T-helper 2 cell treated with Interferon-gamma antibody and Interleukin-4, amounts not matched to agents 5 μg/mL and 100 μg/mL, for 36 hours (primary cell): Measurements from ENCODE around the gene DTYMK.
A peak's percentile ranks its signal among the peaks of the same experiment; 100 is the strongest.
"Not testable (repeated sequence)": the region's sequence is repeated elsewhere in the genome, so short reads cannot be mapped to it uniquely, and the experiment has no call there.

Experiments
- DNase-seq: peaks from one replicate; pipeline ENCODE4 v3.0.0; 2021; ENCODE audit warnings: low spot score
- H3K27ac Mint-ChIP-seq: one replicate; pipeline ENCODE4 v1.8.0; 2021; ENCODE audit warnings: mild to moderate bottlenecking, mixed read lengths
- H3K27me3 Mint-ChIP-seq: one replicate; pipeline ENCODE4 v1.8.0; 2021; ENCODE audit warnings: low read depth, mixed read lengths
- H3K36me3 Mint-ChIP-seq: one replicate; pipeline ENCODE4 v1.8.0; 2021; ENCODE audit warnings: low read depth, mixed read lengths
- H3K4me1 Mint-ChIP-seq: one replicate; pipeline ENCODE4 v1.8.0; 2021; ENCODE audit warnings: low read depth, mixed read lengths
- H3K4me3 Mint-ChIP-seq: one replicate; pipeline ENCODE4 v1.8.0; 2022; ENCODE audit warnings: mild to moderate bottlenecking, moderate library complexity, mixed read lengths
- H3K9me3 Mint-ChIP-seq: one replicate; pipeline ENCODE4 v1.8.0; 2021; ENCODE audit warnings: mixed read lengths

The DTYMK gene, protein sequence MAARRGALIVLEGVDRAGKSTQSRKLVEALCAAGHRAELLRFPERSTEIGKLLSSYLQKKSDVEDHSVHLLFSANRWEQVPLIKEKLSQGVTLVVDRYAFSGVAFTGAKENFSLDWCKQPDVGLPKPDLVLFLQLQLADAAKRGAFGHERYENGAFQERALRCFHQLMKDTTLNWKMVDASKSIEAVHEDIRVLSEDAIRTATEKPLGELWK

DNA sequence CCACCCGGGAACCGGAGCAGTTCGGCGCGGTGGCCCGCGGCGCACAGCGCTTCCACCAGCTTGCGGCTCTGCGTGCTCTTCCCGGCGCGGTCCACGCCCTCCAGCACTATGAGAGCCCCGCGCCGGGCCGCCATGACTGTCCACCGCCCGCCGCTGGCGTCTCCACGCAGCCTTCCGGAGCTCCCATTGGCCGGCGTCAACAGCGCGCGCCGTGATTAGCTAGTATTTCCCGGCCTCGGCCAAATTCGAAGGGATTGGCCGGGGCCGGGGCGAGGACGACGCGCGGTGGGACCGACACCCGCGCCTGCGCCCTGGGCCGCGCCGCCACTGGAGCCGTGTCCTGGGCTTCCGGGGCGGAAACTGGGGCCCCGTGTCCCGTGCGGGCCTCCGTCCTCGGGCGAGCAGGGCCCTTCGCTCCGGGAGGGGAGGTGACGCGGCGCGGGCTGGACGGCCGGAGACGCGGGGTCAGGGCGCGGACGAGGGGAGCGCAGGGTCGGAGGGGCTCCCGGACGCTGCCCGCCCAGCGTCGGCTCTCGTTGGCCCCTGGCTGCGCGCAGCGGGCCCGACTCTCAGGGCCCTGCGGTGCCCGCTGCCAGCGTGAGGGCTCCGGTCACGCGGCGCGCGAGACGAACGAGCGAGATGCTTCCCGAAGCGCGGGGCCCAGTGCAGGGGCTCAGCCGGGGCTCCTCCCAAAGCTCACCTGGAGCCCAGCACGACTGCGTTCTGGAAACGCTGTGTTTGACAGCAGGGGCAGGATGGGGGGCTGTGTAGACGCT is at the start of gene DTYMK:
Gene DTYMK, minus strand, starts transcription at position 166 of the 776 bp plus-strand sequence. Its CDS starts 32 bp downstream, at position 134.
- DNase-seq, result peak; percentile 98
- Mint-ChIP-seq H3K36me3 (peaks cover 31% of the 10 kb centered on the region), H3K9me3 (no peaks in the 10 kb centered on the region), H3K27ac (peak within 1 kb of the TSS; percentile 97), H3K27me3 (no peaks in the 10 kb centered on the region), H3K4me3 (peak within 1 kb of the TSS; percentile 92), H3K4me1 (peaks cover 21% of the 10 kb centered on the region)

DNA sequence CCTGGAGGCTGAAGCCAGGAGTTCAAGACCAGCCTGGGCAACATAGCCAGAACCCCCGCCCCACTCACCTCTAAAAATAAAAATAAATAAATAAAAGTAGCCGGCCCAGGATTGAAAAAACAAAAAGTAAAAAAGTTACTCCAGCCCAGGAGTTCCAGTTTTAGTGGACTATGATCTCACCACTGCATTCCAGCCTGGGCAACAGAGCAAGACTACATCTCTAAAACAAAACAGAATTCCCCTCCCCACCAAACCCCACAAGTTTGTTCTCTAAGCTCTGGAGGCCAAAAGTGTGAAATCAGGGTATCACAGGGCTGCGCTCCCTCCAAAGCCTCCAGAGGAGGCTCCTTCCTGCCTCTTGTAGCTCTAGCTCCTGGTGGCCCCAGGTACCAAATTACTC is 49.5 kb upstream of the DTYMK start:
- Mint-ChIP-seq H3K27me3 (no peaks in the 10 kb centered on the region), H3K4me1 (peaks cover 29% of the 10 kb centered on the region), H3K27ac (peak overlapping the region; percentile 54), H3K36me3 (peaks cover 2% of the 10 kb centered on the region), H3K9me3 (no peaks in the 10 kb centered on the region), H3K4me3 (peak overlapping the region; percentile 77)
- DNase-seq, result no peak

DNA sequence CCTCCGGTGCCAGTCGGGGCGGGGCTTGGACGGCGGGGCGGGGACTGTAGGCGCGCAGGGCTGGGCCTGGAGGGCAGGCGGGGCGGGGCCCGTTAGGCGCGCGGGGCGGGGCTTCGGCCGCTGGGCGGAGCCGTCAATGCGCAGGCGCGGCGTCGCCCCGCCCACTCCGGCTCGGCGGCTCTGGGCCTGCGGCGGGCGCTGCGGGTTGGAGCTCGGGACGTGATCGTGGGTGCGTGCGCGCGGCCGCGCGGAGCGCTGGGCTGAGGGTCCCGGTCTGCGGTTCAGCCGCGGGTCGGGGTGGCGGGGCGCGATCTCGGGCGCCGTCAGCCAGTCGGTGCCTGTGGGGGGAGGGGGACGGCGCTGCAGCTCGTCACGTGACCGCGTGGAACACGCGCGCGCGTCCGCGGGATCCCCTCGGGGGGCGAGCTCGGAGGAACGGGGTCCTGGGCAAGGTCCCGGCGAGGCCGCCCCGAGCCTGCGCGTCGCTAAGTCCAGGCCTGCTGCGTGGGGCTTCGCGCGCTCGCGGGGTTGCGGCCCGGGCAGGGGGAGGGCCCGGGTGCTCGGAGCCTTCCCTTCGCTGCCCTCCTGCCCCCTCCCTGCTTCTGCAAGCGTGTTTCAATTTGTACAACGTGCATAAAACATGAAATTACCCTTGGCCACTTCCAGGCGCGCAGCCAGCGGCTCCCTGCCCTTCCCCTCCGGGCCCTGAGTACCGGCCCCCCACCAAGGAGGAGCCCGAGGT is 48.0 kb upstream of the DTYMK start, which contains the start of gene D2HGDH:
Gene D2HGDH, plus strand, starts transcription at position 164 of the 742 bp plus-strand sequence. CDS start 595 bp downstream, outside the sequence.
- H3K4me3 Mint-ChIP-seq, result peak within 1 kb of the TSS; percentile 77
- H3K36me3 Mint-ChIP-seq, result peaks cover 3% of the 10 kb centered on the region
- DNase-seq, result peak; percentile 89
- peaks cover 31% of the 10 kb centered on the region for H3K4me1 Mint-ChIP-seq
- H3K9me3 Mint-ChIP-seq, result no peaks in the 10 kb centered on the region
- H3K27ac Mint-ChIP-seq, result peak within 1 kb of the TSS; percentile 57
- H3K27me3 Mint-ChIP-seq, result no peaks in the 10 kb centered on the region

DNA sequence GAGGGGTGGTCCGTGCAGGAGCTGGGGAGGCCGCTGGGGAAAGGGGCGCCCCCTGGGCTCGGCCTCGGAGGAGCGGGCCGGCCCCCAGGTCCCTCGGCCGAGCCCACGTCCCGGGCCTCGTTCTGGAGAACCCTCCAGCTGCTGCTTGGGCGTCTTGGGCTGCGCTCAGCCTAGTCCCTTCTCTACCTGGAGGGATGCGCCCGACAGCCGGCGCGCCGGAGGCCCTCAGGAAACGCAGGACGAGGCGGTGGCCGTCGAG is 47.5 kb upstream of the DTYMK start:
- Mint-ChIP-seq H3K4me1 (peaks cover 28% of the 10 kb centered on the region), H3K36me3 (peaks cover 3% of the 10 kb centered on the region), H3K9me3 (no peaks in the 10 kb centered on the region), H3K4me3 (no peak overlapping the region), H3K27ac (peak overlapping the region; percentile 45), H3K27me3 (no peaks in the 10 kb centered on the region)
- DNase-seq, result no peak

DNA sequence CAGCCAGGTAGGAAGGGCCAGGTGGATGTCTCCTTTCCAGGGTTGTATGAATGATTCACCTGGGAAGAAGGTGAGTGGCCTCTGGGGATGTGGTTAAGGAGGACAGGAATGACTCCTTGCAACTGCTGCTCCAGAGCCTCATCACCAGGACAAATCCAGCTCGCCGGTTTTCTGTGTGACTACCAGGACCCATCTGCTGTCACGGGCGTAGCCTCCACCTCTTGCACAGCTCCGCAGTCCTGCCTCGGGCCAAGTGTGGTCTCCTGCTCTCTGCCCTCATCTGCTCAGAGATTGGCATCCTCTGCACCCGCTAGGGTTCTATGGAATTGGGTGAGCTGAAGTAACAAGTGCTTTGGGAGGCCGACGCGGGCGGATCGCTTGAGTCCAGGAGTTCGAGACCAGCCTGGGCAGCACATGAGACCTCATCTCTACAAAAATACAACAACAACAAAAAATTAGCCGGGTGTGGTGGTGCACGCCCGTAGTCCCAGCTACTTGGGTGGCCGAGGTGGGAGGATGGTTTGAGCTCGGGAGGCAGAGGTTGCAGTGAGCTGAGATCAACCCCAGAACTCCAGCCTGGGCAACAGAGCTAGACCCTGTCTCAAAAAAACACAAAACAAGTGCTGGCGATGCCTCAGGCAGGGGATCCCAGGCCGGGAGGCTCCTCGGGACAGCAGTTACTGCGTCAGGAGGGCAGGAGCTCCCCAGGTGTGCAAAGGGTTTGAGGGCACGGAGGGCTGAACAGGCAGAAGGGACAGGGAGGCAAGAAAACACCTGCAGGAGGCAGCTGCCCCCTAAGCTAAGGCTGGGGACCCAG is 47.0 kb upstream of the DTYMK start:
- no peaks in the 10 kb centered on the region for H3K9me3 Mint-ChIP-seq
- DNase-seq, result no peak
- H3K27ac Mint-ChIP-seq, result peak overlapping the region; percentile 57
- H3K4me1 Mint-ChIP-seq, result peaks cover 28% of the 10 kb centered on the region
- peak overlapping the region; percentile 36 for H3K4me3 Mint-ChIP-seq
- H3K36me3 Mint-ChIP-seq, result peaks cover 2% of the 10 kb centered on the region
- no peaks in the 10 kb centered on the region for H3K27me3 Mint-ChIP-seq

DNA sequence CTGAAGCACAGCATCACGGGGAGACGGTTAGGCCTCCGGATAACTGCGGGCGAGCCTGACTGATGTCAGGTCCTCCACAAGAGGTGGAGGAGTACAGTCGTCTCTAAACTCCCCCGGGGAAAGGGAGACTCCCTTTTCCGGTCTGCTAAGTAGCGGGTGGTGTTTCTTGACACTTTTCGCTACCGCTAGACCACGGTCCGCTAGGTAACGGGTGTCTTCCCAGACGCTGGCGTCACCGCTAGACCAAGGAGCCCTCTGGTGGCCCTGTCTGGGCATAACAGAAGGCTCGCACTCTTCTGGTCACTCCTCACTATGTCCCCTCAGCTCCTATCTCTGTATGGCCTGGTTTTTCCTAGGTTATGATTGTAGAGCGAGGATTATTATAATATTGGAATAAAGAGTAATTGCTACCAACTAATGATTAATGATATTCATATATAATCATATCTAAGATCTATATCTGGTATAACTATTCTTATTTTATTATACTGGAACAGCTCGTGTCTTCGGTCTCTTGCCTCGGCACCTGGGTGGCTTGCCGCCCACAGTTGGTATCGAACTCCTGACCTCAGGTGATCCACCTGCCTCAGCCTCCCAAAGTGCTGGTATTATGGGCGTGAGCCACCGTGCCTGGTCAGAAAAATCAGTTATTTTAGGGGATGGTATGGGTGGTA is 46.0 kb upstream of the DTYMK start:
- H3K27me3 Mint-ChIP-seq, H3K27ac Mint-ChIP-seq, H3K36me3 Mint-ChIP-seq, H3K9me3 Mint-ChIP-seq: not testable (repeated sequence)
- DNase-seq, result peak; percentile 71
- Mint-ChIP-seq H3K4me1 (peaks cover 28% of the 10 kb centered on the region), H3K4me3 (peak overlapping the region; percentile 43)

DNA sequence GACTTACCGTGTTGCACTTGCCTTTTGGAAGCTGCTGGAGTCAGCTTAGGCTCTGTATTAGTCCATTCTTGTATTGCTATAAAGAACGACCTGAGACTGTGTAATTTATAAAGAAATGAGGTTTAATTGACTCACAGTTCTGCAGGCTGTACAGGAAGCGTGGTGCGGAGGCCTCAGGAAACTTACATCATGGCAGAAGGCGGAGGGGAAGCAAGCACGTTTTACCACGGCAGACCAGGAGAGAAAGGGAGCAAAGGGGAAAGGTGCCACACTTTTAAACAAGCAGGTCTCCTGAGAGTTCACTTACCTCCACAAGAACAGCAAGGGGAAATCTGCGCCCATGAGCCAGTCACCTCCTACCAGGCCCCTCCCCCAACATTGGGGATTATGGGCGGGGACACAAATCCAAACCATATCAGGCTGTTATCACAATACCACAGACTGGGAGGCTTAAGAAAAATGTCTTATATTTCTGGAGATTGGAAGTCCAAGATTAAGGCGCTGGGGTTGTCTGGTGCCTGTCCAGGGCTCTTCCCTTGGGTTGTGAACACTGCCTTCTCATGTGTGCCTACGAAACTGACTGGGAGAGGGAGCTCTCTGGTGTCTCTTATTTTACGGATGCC is 44.2 kb upstream of the DTYMK start:
- no peak for DNase-seq
- H3K36me3 Mint-ChIP-seq, result peaks cover 2% of the 10 kb centered on the region
- peak overlapping the region; percentile 10 for H3K4me3 Mint-ChIP-seq
- no peaks in the 10 kb centered on the region for H3K9me3 Mint-ChIP-seq
- peaks cover 24% of the 10 kb centered on the region for H3K4me1 Mint-ChIP-seq
- no peaks in the 10 kb centered on the region for H3K27me3 Mint-ChIP-seq
- peak overlapping the region; percentile 79 for H3K27ac Mint-ChIP-seq

DNA sequence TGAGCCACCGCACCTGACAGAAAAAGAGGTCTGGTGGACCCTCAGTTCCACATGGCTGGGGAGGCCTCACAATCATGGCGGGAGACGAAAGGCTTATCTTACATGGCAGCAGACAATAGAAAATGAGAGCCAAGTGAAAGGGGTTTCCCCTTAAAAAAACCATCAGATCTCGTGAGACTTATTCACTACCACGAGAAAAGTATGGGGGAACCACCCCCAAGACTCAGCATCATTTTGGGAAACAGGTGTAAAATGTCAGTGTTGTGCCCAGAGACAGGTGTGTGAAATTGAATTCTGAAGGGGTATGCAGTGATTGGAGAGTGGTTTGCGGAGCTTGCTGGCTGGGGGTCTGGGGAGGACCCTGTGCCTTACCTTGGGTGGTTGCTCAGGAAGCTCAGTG is 43.3 kb upstream of the DTYMK start:
- Mint-ChIP-seq H3K27me3 (no peaks in the 10 kb centered on the region), H3K4me3 (no peak overlapping the region), H3K4me1 (peaks cover 24% of the 10 kb centered on the region), H3K9me3 (no peaks in the 10 kb centered on the region), H3K27ac (no peak overlapping the region), H3K36me3 (peaks cover 7% of the 10 kb centered on the region)
- DNase-seq, result no peak

DNA sequence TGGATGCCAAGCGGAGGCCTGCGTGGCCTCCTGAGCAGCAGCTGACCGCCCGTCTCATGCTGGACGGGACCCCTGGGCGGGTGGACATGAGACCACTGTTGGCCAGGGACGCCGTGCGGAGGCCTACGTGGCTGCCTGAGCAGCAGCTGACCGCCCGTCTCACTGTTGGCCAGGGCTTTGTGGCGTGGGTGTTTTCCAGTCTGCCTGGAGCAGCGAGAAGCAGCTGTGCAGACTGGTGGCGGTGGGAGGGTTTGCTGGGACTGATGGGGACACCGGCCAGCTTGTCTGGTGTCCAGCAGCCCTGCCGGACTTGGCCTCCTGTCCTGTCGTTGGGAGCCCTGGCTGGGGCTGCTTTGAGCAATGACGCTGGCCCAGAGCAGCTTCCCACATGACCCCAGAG is 42.0 kb upstream of the DTYMK start:
- H3K9me3 Mint-ChIP-seq, result no peaks in the 10 kb centered on the region
- peaks cover 14% of the 10 kb centered on the region for H3K36me3 Mint-ChIP-seq
- H3K4me1 Mint-ChIP-seq, result peaks cover 24% of the 10 kb centered on the region
- DNase-seq, result no peak
- no peaks in the 10 kb centered on the region for H3K27me3 Mint-ChIP-seq
- H3K27ac Mint-ChIP-seq, result no peak overlapping the region
- H3K4me3 Mint-ChIP-seq, result no peak overlapping the region

DNA sequence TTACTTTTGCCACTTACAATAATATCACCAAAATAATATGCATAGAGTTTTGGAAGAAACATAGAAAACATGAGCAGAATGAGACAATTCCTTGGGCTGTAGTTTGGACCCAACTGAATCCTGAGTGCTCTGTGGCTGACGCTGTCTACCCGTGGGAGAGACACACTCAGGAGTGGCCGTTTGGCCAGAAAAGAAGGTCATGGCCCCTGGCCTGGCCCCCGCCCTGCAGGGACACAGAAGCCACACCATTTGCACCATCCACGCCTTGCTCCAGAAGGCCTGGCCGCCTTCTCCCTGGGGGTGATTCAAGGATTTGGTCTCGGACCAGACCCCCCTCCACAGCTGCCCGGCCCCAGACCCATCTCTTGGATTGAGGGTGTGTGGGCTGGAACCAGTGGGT is 41.4 kb upstream of the DTYMK start:
- no peaks in the 10 kb centered on the region for H3K27me3 Mint-ChIP-seq
- no peaks in the 10 kb centered on the region for H3K9me3 Mint-ChIP-seq
- no peak overlapping the region for H3K27ac Mint-ChIP-seq
- peaks cover 19% of the 10 kb centered on the region for H3K36me3 Mint-ChIP-seq
- H3K4me1 Mint-ChIP-seq, result peaks cover 22% of the 10 kb centered on the region
- DNase-seq, result no peak
- no peak overlapping the region for H3K4me3 Mint-ChIP-seq

DNA sequence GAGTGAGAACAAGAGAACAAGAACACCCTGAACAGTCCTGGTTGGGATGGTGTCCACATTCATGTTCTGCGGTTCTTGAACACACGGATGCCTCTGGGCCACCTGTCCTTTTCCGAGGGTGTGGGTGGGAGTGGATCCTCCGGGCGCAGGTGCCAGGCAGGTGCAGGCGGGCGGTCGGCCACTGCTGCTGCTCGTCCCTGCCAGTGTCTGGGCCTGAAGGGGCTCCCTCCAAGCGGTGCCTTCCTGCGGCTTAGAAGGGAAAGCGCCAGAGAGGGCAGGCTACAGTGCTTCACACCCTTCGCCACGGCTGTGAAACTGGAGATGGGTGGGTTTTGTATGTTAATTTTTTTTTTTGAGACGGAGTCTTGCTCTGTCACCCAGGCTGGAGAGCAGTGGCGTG is 39.8 kb upstream of the DTYMK start:
- H3K36me3 Mint-ChIP-seq, result peaks cover 31% of the 10 kb centered on the region
- no peak overlapping the region for H3K4me3 Mint-ChIP-seq
- H3K27ac Mint-ChIP-seq, result no peak overlapping the region

DNA sequence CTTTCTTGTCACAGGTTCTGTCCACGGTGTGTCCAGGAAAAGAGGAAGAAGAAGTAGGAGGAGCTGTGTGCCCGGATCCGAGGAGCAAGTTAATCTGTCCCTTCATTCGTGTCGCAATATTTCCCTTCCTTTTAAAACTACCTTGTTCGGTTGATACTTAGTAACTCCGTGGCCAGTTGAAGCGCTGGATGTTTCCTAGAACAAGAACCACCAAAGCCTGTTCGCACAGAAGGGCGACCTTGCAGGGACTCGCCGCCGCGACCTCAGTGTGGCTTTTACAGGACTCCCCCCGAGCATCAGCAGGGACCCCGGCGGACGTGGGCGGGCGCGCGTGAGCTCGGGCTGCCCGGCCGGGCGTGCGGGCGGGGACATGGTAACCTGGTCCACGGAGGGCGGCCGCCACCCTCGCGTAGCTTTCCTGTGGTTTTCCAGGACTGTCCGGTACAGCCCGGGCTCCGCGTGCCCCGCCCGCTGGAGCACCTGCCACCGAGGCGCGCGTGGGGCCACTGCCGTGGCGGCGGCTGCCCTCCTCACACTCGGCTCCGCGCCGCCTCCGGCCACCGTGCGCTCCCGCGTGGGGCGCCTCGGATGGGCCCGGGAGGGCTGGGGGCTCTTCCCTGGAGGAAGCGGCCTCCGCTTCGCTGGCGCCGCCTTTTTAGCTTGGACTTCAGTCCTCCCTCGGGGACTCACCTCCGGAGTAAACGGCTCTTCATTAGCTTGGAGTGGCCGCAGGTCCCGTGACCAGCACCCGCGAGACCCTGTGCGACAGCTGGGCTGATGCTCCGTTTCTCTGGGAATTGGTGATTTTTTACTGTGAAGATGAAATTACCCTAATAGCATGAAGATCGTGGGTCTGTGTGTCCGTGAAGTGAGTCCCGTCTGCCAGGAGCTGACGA is 38.6 kb upstream of the DTYMK start:
- Mint-ChIP-seq H3K4me1 (peaks cover 4% of the 10 kb centered on the region), H3K36me3 (peaks cover 38% of the 10 kb centered on the region), H3K27me3 (no peaks in the 10 kb centered on the region), H3K9me3 (peaks cover 3% of the 10 kb centered on the region), H3K27ac (no peak overlapping the region), H3K4me3 (no peak overlapping the region)
- no peak for DNase-seq

More for the DNA sequence above, 39.8 kb upstream of the DTYMK start:
- DNase-seq, result no peak
- Mint-ChIP-seq H3K27me3 (no peaks in the 10 kb centered on the region), H3K9me3 (peaks cover 3% of the 10 kb centered on the region), H3K4me1 (peaks cover 13% of the 10 kb centered on the region)
